Uterus (tissue), 2 donors: ENCODE measurements around the gene PLEKHM3.

Experiments
- POLR2A ChIP-seq, 2 donors: fragments of 450-650 bp; IDR thresholded peaks; one replicate each; pipeline ENCODE4 v1.6.1; 2016; ENCODE audit warnings: antibody characterized with exemption in 2 of 2, mild to moderate bottlenecking in 1 of 2, moderate library complexity in 1 of 2
- TF ChIP-seq, protein P1 (sequence below), 4 experiments: fragments of 200-600 bp in 2 of 4; fragments of 450-650 bp in 2 of 4; sonication (generic) in 2 of 4; IDR thresholded peaks; one replicate each; pipeline ENCODE4 v1.5.1; 2016 to 2019; ENCODE audit warnings: antibody characterized with exemption in 4 of 4, mild to moderate bottlenecking in 2 of 4, moderate library complexity in 1 of 4

DNA sequence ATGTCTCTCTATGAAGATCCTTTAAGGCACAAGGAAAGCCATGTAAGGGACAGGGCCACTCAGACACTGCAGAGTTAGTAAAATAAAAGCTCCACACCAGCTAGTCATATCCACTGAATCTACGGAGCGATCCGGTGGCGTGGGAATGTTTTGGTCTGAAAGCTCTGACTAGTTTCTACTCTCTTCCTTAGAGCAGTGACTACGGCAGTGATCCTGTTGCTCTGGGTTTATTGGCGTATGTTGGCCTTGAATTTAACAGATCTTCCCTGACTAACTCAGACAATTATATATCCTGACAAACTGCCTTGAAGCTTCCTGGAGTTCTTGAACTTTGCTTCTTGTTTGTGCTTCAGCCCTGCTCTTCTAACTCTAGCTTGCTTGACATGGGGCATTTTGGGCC lies 140.3 kb downstream of the PLEKHM3 start:
- no peak for TF ChIP-seq POLR2A (IDR thresholded peaks at IDR 0.05)
- TF ChIP-seq, protein P1, sequence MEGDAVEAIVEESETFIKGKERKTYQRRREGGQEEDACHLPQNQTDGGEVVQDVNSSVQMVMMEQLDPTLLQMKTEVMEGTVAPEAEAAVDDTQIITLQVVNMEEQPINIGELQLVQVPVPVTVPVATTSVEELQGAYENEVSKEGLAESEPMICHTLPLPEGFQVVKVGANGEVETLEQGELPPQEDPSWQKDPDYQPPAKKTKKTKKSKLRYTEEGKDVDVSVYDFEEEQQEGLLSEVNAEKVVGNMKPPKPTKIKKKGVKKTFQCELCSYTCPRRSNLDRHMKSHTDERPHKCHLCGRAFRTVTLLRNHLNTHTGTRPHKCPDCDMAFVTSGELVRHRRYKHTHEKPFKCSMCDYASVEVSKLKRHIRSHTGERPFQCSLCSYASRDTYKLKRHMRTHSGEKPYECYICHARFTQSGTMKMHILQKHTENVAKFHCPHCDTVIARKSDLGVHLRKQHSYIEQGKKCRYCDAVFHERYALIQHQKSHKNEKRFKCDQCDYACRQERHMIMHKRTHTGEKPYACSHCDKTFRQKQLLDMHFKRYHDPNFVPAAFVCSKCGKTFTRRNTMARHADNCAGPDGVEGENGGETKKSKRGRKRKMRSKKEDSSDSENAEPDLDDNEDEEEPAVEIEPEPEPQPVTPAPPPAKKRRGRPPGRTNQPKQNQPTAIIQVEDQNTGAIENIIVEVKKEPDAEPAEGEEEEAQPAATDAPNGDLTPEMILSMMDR (IDR thresholded peaks at IDR 0.05), result no peak
